SK-N-SH treated with all-trans-retinoic acid at 6 μM for 48 hours (cell line): Measurements from ENCODE around the gene FOXO4.

Experiments used
- ATAC-seq: fragments of 200-7000 bp; cut with Tn5 transposase; 3 replicates; pipeline ENCODE4 v1.9.1; 2020; ENCODE audit warnings: mild to moderate bottlenecking, moderate library complexity
- ARNTL ChIP-seq: fragments of 450-650 bp; formaldehyde crosslinking; IDR thresholded peaks from 2 replicates; pipeline ENCODE4 v1.5.0; 2020; ENCODE audit warnings: low read depth, mild to moderate bottlenecking, moderate library complexity, borderline replicate concordance
- CREB5 ChIP-seq: fragments of 250-450 bp; sonication (Bioruptor Pico); IDR thresholded peaks from 2 replicates; pipeline ENCODE4 v1.5.1; 2020; ENCODE audit warnings: low read depth, mild to moderate bottlenecking, moderate library complexity
- CSDC2 ChIP-seq: fragments of 250-450 bp; sonication (Bioruptor Pico); IDR thresholded peaks from 2 replicates; pipeline ENCODE4 v1.5.0; 2020; ENCODE audit warnings: mild to moderate bottlenecking, moderate library complexity
- CSRNP3 ChIP-seq: fragments of 250-450 bp; sonication (Bioruptor Pico); IDR thresholded peaks from 2 replicates; pipeline ENCODE4 v1.5.1; 2021; ENCODE audit warnings: mild to moderate bottlenecking, moderate library complexity
- ESRRG ChIP-seq: fragments of 250-450 bp; sonication (Bioruptor Pico); IDR thresholded peaks from 2 replicates; pipeline ENCODE4 v1.6.1; 2021; ENCODE audit warnings: mild to moderate bottlenecking
- GLIS3 ChIP-seq: fragments of 250-450 bp; sonication (Bioruptor Pico); IDR thresholded peaks from 2 replicates; pipeline ENCODE4 v1.5.0; 2020; ENCODE audit warnings: mild to moderate bottlenecking, moderate library complexity
- ISL1 ChIP-seq: fragments of 250-450 bp; sonication (Bioruptor Pico); IDR thresholded peaks from 2 replicates; pipeline ENCODE4 v2.1.2; 2022; ENCODE audit warnings: mild to moderate bottlenecking, moderate library complexity
- OSR1 ChIP-seq: fragments of 250-450 bp; sonication (Bioruptor Pico); IDR thresholded peaks from 2 replicates; pipeline ENCODE4 v1.8.0; 2022; ENCODE audit warnings: moderate library complexity, mild to moderate bottlenecking, inconsistent platforms
- PATZ1 ChIP-seq: fragments of 250-450 bp; sonication (Bioruptor Pico); IDR thresholded peaks from 2 replicates; pipeline ENCODE4 v1.8.0; 2020; ENCODE audit warnings: mild to moderate bottlenecking, moderate library complexity, borderline replicate concordance
- POU6F1 ChIP-seq: fragments of 250-450 bp; sonication (Bioruptor Pico); IDR thresholded peaks from 2 replicates; pipeline ENCODE4 v1.8.0; 2021; ENCODE audit warnings: low read depth, mild to moderate bottlenecking, moderate library complexity, borderline replicate concordance
- PPARA ChIP-seq: fragments of 250-450 bp; sonication (Bioruptor Pico); IDR thresholded peaks from 2 replicates; pipeline ENCODE4 v1.5.0; 2020; ENCODE audit warnings: mild to moderate bottlenecking, borderline replicate concordance
- RARB ChIP-seq: fragments of 250-450 bp; sonication (Bioruptor Pico); IDR thresholded peaks from 2 replicates; pipeline ENCODE4 v1.8.0; 2021; ENCODE audit warnings: mild to moderate bottlenecking, moderate library complexity
- SNAI2 ChIP-seq: fragments of 250-450 bp; sonication (Bioruptor Pico); IDR thresholded peaks from 2 replicates; pipeline ENCODE4 v1.5.0; 2020; ENCODE audit warnings: mild to moderate bottlenecking, moderate library complexity
- TCF4 ChIP-seq: fragments of 250-450 bp; sonication (Bioruptor Pico); IDR thresholded peaks from 2 replicates; pipeline ENCODE4 v1.8.0; 2021; ENCODE audit warnings: mild to moderate bottlenecking, moderate library complexity, borderline replicate concordance
- TOX ChIP-seq: fragments of 250-450 bp; sonication (Bioruptor Pico); IDR thresholded peaks from 2 replicates; pipeline ENCODE4 v1.8.0; 2021; ENCODE audit warnings: mild to moderate bottlenecking, moderate library complexity, borderline replicate concordance
- TSHZ2 ChIP-seq: fragments of 250-450 bp; sonication (Bioruptor Pico); IDR thresholded peaks from 2 replicates; pipeline ENCODE4 v1.5.0; 2020; ENCODE audit warnings: mild to moderate bottlenecking, moderate library complexity
- ZC3H10 ChIP-seq: fragments of 250-450 bp; sonication (Bioruptor Pico); IDR thresholded peaks from 2 replicates; pipeline ENCODE4 v1.5.1; 2021; ENCODE audit warnings: mild to moderate bottlenecking, moderate library complexity
- ZFP3 ChIP-seq: fragments of 250-450 bp; sonication (Bioruptor Pico); IDR thresholded peaks from 2 replicates; pipeline ENCODE4 v1.5.0; 2020; ENCODE audit warnings: mild to moderate bottlenecking, moderate library complexity
- ZFP30 ChIP-seq: fragments of 450-650 bp; formaldehyde crosslinking; IDR thresholded peaks from 2 replicates; pipeline ENCODE4 v1.5.0; 2022; ENCODE audit warnings: mild to moderate bottlenecking, moderate library complexity
- ZNF565 ChIP-seq: fragments of 450-650 bp; formaldehyde crosslinking; conservative IDR thresholded peaks from 2 replicates; pipeline ENCODE4 v1.5.0; 2020; ENCODE audit warnings: low read depth, mild to moderate bottlenecking, moderate library complexity
- ZNF70 ChIP-seq: fragments of 450-650 bp; formaldehyde crosslinking; IDR thresholded peaks from 2 replicates; pipeline ENCODE4 v1.5.0; 2020; ENCODE audit warnings: mild to moderate bottlenecking, moderate library complexity
- ZNF8 ChIP-seq: fragments of 450-650 bp; formaldehyde crosslinking; IDR thresholded peaks from 2 replicates; pipeline ENCODE4 v1.5.0; 2020; ENCODE audit warnings: mild to moderate bottlenecking, moderate library complexity

Gene FOXO4

GRCh38 chrX:71103110-71103983, 7.7 kb downstream of the FOXO4 start (continued):
- no peak for TF ChIP-seq CSDC2
- TF ChIP-seq POU6F1 (CRISPR knock-in tag), result no peak
- TF ChIP-seq ZNF8 (CRISPR knock-in tag), result no peak
- no peak for TF ChIP-seq ESRRG (CRISPR knock-in tag)
- no peak for TF ChIP-seq TOX (CRISPR knock-in tag)
- TF ChIP-seq ZNF70 (CRISPR knock-in tag), result no peak
- TF ChIP-seq TCF4 (CRISPR knock-in tag), result no peak; the same call in 1 of the 2 replicates
- TF ChIP-seq PPARA (CRISPR knock-in tag), result no peak
- TF ChIP-seq ISL1, result no peak
- no peak for TF ChIP-seq SNAI2 (CRISPR knock-in tag)
- no peak for TF ChIP-seq ZC3H10 (CRISPR knock-in tag)
- no peak for TF ChIP-seq ZFP3
- TF ChIP-seq, all 23 proteins: peak for 0

- no peak for ATAC-seq
- TF ChIP-seq ZFP30 (no peak), TCF4 (CRISPR knock-in tag) (no peak), ZC3H10 (CRISPR knock-in tag) (no peak), OSR1 (CRISPR knock-in tag) (no peak), ARNTL (CRISPR knock-in tag) (no peak), PATZ1 (CRISPR knock-in tag) (no peak), CSDC2 (no peak)
These were observed 10.0 kb downstream of the FOXO4 start for GRCh38 chrX:71105628-71106027.

GRCh38 chrX:71106427-71106826, 10.8 kb downstream of the FOXO4 start, which contains the start of gene CXorf65:
Gene CXorf65, minus strand, starts transcription at chrX:71106740. Its CDS starts 184 bp downstream, at chrX:71106556.
- TF ChIP-seq SNAI2 (CRISPR knock-in tag) (no peak), GLIS3 (CRISPR knock-in tag) (no peak), ZNF70 (CRISPR knock-in tag) (no peak), ESRRG (CRISPR knock-in tag) (no peak)
- ATAC-seq, result no peak

- TF ChIP-seq ZNF565 (no peak), CSDC2 (no peak), TOX (CRISPR knock-in tag) (no peak), ZC3H10 (CRISPR knock-in tag) (no peak), TSHZ2 (CRISPR knock-in tag) (no peak), RARB (no peak), ZFP30 (no peak), OSR1 (CRISPR knock-in tag) (no peak), SNAI2 (CRISPR knock-in tag) (no peak), ARNTL (CRISPR knock-in tag) (no peak), CREB5 (CRISPR knock-in tag) (no peak), CSRNP3 (CRISPR knock-in tag) (no peak), ZFP3 (no peak), POU6F1 (CRISPR knock-in tag) (no peak), ZNF8 (CRISPR knock-in tag) (no peak), ZNF70 (CRISPR knock-in tag) (no peak)
- TF ChIP-seq, all 23 proteins: peak for 0
- ATAC-seq, result no peak
These were observed 11.6 kb downstream of the FOXO4 start for GRCh38 chrX:71107245-71107644.
